ENCODE results near the gene ZNF679.

The ZNF679 gene

DNA sequence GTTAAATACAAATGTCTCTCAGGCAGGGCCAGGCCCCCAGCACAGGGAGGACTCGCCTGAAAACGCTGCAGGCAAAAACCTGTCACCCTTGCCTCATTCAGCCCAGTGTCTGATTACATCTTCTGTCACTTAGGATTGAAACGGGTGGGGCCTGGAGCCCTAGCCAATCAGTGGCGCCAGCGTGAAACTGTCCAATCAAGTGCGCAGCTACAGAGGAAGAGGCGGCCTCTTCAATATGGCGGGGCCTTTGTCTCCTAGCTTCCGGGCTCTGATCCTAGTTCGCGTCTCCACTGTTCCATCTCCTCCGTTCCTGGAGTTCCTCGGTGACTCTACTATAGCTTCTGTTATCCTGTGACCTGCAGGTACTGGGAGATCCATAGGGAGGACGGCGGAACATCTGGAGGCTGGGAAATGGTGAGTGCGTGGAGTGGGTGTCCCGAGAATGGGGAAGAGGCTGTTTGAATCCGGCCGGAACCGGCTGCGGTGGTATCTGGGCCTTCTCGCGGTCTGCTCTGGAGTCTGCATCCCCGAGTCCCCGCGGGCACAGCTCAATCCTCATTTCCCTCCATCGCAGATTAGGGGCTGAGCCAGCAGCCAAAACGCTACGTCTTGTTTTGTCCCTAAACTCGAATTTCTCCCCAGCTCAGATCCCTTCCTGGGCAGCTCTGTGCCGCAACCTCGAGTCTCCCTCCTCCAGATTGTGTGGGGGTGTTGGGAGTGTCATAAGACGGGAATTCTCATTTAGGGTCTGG, 85.6 kb downstream of the ZNF679 start, which contains the start of gene ZNF736:
ZNF736 (plus strand) TSS at position 222 of the 752 bp plus-strand sequence; CDS start at position 412, 190 bp downstream.
- peak; percentile 84 for TF ChIP-seq YY1 (IDR thresholded peaks at IDR 0.05; ENCODE audit: low read depth)
- TF ChIP-seq TAF1 (IDR thresholded peaks at IDR 0.05; ENCODE audit: low read depth) = peak; percentile 77
- TF ChIP-seq, protein P1, sequence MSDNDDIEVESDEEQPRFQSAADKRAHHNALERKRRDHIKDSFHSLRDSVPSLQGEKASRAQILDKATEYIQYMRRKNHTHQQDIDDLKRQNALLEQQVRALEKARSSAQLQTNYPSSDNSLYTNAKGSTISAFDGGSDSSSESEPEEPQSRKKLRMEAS (IDR thresholded peaks at IDR 0.05) = 0 out of 2 replicates have a peak, but pooled peaks have one; percentile 9
- TF ChIP-seq CREB1 (IDR thresholded peaks at IDR 0.05; ENCODE audit: low read depth) = no peak
- TF ChIP-seq CEBPB (IDR thresholded peaks at IDR 0.05) = no peak

DNA sequence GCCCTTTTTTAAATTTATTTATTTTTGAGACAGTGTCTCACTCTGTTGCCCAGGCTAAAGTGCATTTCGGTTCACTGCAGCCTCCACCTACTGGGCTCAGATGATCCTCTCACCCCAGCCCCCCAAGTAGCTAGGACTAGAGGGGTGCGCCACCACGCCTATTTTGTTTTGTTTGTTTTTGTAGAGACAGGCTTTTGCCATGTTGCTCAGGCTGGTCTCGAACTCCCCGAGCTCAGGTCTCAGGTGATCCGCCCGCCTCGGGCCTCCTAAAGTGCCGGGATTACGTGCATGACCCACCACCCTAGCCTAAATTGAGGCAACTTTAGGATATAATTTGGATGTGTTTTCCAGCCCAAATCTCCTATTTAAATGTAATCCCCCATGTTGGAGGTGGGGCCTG, 86.3 kb downstream of the ZNF679 start:
- no peak for TF ChIP-seq TEAD4 (IDR thresholded peaks at IDR 0.05)
- no peak for TF ChIP-seq FOXM1 (IDR thresholded peaks at IDR 0.05; ENCODE audit: borderline replicate concordance, low read depth)
- TF ChIP-seq CREB1 (IDR thresholded peaks at IDR 0.05; ENCODE audit: low read depth) = no peak
- TF ChIP-seq, protein P2, sequence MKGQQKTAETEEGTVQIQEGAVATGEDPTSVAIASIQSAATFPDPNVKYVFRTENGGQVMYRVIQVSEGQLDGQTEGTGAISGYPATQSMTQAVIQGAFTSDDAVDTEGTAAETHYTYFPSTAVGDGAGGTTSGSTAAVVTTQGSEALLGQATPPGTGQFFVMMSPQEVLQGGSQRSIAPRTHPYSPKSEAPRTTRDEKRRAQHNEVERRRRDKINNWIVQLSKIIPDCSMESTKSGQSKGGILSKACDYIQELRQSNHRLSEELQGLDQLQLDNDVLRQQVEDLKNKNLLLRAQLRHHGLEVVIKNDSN (IDR thresholded peaks at IDR 0.05) = no peak
- TF ChIP-seq, protein P3, sequence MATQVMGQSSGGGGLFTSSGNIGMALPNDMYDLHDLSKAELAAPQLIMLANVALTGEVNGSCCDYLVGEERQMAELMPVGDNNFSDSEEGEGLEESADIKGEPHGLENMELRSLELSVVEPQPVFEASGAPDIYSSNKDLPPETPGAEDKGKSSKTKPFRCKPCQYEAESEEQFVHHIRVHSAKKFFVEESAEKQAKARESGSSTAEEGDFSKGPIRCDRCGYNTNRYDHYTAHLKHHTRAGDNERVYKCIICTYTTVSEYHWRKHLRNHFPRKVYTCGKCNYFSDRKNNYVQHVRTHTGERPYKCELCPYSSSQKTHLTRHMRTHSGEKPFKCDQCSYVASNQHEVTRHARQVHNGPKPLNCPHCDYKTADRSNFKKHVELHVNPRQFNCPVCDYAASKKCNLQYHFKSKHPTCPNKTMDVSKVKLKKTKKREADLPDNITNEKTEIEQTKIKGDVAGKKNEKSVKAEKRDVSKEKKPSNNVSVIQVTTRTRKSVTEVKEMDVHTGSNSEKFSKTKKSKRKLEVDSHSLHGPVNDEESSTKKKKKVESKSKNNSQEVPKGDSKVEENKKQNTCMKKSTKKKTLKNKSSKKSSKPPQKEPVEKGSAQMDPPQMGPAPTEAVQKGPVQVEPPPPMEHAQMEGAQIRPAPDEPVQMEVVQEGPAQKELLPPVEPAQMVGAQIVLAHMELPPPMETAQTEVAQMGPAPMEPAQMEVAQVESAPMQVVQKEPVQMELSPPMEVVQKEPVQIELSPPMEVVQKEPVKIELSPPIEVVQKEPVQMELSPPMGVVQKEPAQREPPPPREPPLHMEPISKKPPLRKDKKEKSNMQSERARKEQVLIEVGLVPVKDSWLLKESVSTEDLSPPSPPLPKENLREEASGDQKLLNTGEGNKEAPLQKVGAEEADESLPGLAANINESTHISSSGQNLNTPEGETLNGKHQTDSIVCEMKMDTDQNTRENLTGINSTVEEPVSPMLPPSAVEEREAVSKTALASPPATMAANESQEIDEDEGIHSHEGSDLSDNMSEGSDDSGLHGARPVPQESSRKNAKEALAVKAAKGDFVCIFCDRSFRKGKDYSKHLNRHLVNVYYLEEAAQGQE (IDR thresholded peaks at IDR 0.05; ENCODE audit: low read depth) = no peak
- no peak for TF ChIP-seq RAD21 (IDR thresholded peaks at IDR 0.05; ENCODE audit: low read depth)
- TF ChIP-seq, protein P1 (IDR thresholded peaks at IDR 0.05) = no peak
- TF ChIP-seq CEBPB (IDR thresholded peaks at IDR 0.05) = no peak
- no peak for TF ChIP-seq EP300 (IDR thresholded peaks at IDR 0.05; ENCODE audit: borderline replicate concordance)
- no peak for TF ChIP-seq YY1 (IDR thresholded peaks at IDR 0.05; ENCODE audit: low read depth)
- TF ChIP-seq EGR1 (IDR thresholded peaks at IDR 0.05) = no peak

Data from Ishikawa (cell line).